Adipocyte (in vitro differentiated cells): ENCODE measurements around the gene WSCD1.
A peak's percentile ranks its signal among the peaks of the same experiment; 100 is the strongest.

Source experiments
- DNase-seq: peaks from one replicate; pipeline ENCODE4 v3.0.0-alpha.2; 2015; ENCODE audit warnings: low read depth
- H3K27me3 ChIP-seq: replicated peaks from 2 replicates; pipeline ENCODE4 v1.7.0; 2013; ENCODE audit warnings: mild to moderate bottlenecking, low read length, moderate library complexity; ENCODE audit not compliant: control insufficient read depth, insufficient read depth
- H3K36me3 ChIP-seq: 2 replicates; pipeline ENCODE4 v1.7.0; 2013; ENCODE audit warnings: low read length, mild to moderate bottlenecking, moderate library complexity; ENCODE audit not compliant: control insufficient read depth, insufficient read depth, severe bottlenecking
- H3K4me1 ChIP-seq: 2 replicates; pipeline ENCODE4 v1.7.0; 2013; ENCODE audit warnings: mild to moderate bottlenecking, low read length, moderate library complexity; ENCODE audit not compliant: control insufficient read depth, insufficient read depth
- H3K4me3 ChIP-seq: 2 replicates; pipeline ENCODE4 v1.7.0; 2013; ENCODE audit warnings: mild to moderate bottlenecking, low read length, moderate library complexity
- H3K9ac ChIP-seq: 2 replicates; pipeline ENCODE4 v1.7.0; 2013; ENCODE audit warnings: mild to moderate bottlenecking, low read length, moderate library complexity
- H3K9me3 ChIP-seq: 2 replicates; pipeline ENCODE4 v1.7.0; 2013; ENCODE audit warnings: mild to moderate bottlenecking, low read length, moderate library complexity; ENCODE audit not compliant: control insufficient read depth

Gene WSCD1

DNA sequence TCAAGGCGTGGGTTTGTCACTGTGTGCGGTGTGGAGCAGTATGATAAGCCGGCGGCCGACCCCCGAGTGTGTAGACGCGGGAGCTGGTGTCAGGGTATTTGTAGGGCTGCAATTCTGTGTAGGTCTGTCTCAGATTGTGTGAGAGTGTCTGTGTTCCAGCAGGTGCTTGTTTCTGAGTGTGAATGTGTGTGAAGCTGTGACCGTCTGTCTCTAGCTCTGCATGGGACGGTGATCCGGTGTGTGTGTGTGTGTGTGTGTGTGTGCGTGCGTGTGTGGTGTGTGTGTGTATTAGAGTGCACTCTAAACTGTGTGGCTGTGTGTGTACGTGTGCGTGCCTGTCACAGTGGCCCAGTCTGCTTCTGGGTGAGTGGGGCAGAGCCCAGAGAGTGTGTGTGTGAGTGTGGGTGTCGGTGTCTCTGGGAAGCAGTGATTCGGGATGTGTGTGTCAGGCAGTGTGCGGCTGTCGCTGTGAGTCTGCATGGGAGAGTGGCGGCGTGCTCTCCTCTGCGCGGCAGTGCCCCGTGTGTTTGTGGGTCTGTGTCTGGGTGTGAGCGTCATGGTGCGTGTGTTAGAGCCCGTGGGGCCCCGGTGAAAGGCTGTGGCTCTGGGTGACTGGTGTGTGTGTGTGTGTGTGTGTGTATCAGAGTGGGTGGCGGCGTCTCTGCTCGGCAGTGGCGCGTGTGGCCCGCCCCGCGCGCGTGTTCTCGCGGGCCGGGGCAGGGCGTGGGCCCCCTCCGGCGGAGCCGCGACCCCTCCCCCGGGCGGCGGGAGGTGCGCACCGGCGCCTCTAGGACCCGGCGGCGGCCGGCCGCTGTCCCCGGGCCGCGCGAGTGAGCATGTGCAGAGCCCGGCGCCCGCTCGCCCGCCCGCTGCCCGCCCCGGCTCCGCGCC, at the start of gene WSCD1:
Gene WSCD1, plus strand, starts transcription at position 841 of the 891 bp plus-strand sequence. CDS start 10,280 bp downstream, outside the sequence.
- DNase-seq = peak; percentile 76

DNA sequence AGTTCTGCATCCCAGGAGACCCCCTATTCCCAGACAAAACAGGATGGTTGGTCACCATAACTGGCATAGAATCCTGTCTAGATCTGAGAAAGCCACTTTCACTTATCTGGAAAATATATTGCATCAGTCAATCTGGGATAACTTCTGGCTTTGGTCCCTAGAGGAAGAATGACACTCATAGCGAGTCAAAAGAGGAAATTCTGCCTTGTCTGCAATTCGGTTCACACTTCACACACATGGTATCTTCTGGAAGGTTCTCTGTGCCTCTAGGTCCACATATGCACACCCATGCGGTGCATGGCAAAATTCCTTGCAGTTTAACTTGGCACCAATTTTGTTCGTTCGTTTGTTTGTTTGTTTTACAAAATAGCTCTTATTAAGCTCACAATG, 49.2 kb upstream of the WSCD1 start:
- no peaks in the 10 kb centered on the region for H3K9me3 ChIP-seq
- no peak overlapping the region for H3K4me3 ChIP-seq
- H3K4me1 ChIP-seq = no peaks in the 10 kb centered on the region
- H3K27me3 ChIP-seq = peaks cover 28% of the 10 kb centered on the region
- H3K9ac ChIP-seq = no peak overlapping the region
- peak; percentile 27 for DNase-seq
- H3K36me3 ChIP-seq = no peaks in the 10 kb centered on the region

More for the DNA sequence above, at the start of gene WSCD1:
- Histone ChIP-seq H3K9ac (no peak within 1 kb of the TSS), H3K9me3 (no peaks in the 10 kb centered on the region), H3K36me3 (no peaks in the 10 kb centered on the region), H3K4me3 (peak within 1 kb of the TSS; percentile 73), H3K4me1 (peaks cover 3% of the 10 kb centered on the region), H3K27me3 (peaks cover 54% of the 10 kb centered on the region)

- H3K36me3 ChIP-seq = no peaks in the 10 kb centered on the region
- no peak overlapping the region for H3K9ac ChIP-seq
- H3K4me3 ChIP-seq = no peak overlapping the region
- no peaks in the 10 kb centered on the region for H3K4me1 ChIP-seq
- DNase-seq = no peak
- H3K9me3 ChIP-seq = no peaks in the 10 kb centered on the region
- peaks cover 28% of the 10 kb centered on the region for H3K27me3 ChIP-seq
Measured at GRCh38 chr17:6021627-6022026, 48.6 kb upstream of the WSCD1 start.

DNA sequence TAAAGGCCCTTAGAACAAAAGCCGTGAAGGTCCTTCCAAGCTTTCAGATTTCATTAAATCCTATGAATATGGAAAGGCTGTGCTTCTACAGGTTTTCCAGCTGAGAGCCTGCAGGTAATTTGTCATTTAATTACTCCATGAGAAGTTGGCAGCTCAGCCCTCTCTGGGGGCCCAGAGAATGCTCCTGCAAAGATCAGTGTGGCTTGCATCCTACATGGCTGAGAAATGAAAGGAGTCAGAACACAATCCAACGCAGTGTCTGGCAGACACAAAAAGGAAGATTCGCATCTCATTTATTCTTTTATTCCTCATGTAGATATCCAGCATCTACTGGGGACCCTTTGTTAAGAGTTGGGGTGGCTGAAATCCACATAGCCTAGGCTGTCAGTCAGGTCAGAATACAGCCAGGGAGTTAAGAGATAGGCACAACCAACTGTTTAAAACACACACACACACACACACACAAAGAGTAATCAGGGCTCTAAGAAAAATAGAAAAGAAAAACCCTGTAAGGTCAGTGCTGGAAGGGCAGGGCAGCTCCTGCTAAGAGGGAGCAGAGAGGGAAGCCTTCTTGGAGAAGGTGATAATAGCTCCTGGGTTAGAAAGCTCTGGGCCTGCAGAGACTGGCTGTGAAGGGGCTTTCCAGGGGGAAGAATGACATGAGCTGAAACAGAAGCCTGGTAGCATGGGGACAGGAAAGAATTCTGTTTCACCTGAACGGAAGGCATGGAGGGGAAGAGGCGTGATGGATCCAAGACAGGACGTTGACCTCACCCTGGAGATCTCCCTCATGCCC, 46.9 kb upstream of the WSCD1 start:
- Histone ChIP-seq H3K4me3 (no peak overlapping the region), H3K4me1 (no peaks in the 10 kb centered on the region), H3K36me3 (no peaks in the 10 kb centered on the region), H3K9me3 (no peaks in the 10 kb centered on the region), H3K27me3 (peaks cover 23% of the 10 kb centered on the region), H3K9ac (no peak overlapping the region)
- DNase-seq = no peak

- Histone ChIP-seq H3K27me3 (peaks cover 31% of the 10 kb centered on the region), H3K9ac (no peak overlapping the region), H3K36me3 (no peaks in the 10 kb centered on the region), H3K4me1 (no peaks in the 10 kb centered on the region), H3K4me3 (no peak overlapping the region), H3K9me3 (no peaks in the 10 kb centered on the region)
- no peak for DNase-seq
Measured at GRCh38 chr17:6024576-6024975, 45.6 kb upstream of the WSCD1 start.

DNA sequence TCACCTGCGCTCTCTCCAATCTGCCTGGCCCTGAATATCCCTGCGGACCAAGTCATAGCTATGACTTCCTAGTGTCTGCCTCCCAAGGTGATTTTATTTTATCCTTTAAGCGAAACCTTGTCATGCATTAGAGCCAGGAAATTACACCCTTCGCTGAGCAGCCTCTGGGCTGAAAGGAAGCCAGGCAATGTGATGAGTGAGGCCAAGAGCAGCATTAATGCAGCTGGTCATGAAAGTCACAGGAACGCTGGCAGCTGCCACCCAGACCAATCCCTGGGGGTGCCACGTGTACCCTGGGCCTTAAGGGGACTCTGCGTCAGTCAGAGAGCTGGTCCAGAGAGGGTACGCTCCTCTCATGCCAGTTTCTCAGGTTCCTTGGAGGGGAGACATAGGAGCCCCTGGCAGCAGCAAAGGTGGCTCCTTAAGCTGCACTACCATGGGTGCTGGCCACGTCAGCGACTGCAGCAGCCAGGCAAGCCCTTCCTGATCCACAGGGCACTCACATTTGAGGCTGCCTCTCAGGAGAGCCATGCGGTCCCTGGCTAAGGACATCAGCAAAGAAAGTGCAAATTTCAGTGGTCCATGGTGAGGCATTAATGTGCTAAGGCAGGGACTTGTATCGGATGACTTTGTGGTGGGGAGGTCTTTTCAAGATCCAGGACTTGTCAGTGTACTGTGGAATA, 42.7 kb upstream of the WSCD1 start:
- no peak for DNase-seq
- H3K4me1 ChIP-seq = no peaks in the 10 kb centered on the region

GRCh38 chr17:6028294-6028693, 41.9 kb upstream of the WSCD1 start:
- H3K9me3 ChIP-seq = no peaks in the 10 kb centered on the region
- H3K9ac ChIP-seq = no peak overlapping the region
- no peak for DNase-seq
- peaks cover 16% of the 10 kb centered on the region for H3K27me3 ChIP-seq
- H3K4me1 ChIP-seq = no peaks in the 10 kb centered on the region
- no peak overlapping the region for H3K4me3 ChIP-seq
- no peaks in the 10 kb centered on the region for H3K36me3 ChIP-seq

More for the DNA sequence above, 42.7 kb upstream of the WSCD1 start:
- no peaks in the 10 kb centered on the region for H3K9me3 ChIP-seq
- no peak overlapping the region for H3K4me3 ChIP-seq
- H3K36me3 ChIP-seq = no peaks in the 10 kb centered on the region
- peaks cover 21% of the 10 kb centered on the region for H3K27me3 ChIP-seq
- no peak overlapping the region for H3K9ac ChIP-seq

GRCh38 chr17:6035801-6036394, 34.3 kb upstream of the WSCD1 start:
- Histone ChIP-seq H3K4me3 (no peak overlapping the region), H3K27me3 (peaks cover 16% of the 10 kb centered on the region), H3K9me3 (no peaks in the 10 kb centered on the region), H3K36me3 (no peaks in the 10 kb centered on the region), H3K4me1 (no peaks in the 10 kb centered on the region), H3K9ac (no peak overlapping the region)
- peak; percentile 29 for DNase-seq

GRCh38 chr17:6040504-6040903, 29.7 kb upstream of the WSCD1 start:
- Histone ChIP-seq H3K9me3 (no peaks in the 10 kb centered on the region), H3K27me3 (peaks cover 7% of the 10 kb centered on the region), H3K4me3 (no peak overlapping the region), H3K4me1 (no peaks in the 10 kb centered on the region), H3K9ac (no peak overlapping the region), H3K36me3 (no peaks in the 10 kb centered on the region)
- DNase-seq = no peak

- no peaks in the 10 kb centered on the region for H3K4me1 ChIP-seq
- no peak for DNase-seq
- H3K36me3 ChIP-seq = no peaks in the 10 kb centered on the region
- H3K4me3 ChIP-seq = no peak overlapping the region
- H3K9me3 ChIP-seq = no peaks in the 10 kb centered on the region
- no peak overlapping the region for H3K9ac ChIP-seq
- peaks cover 7% of the 10 kb centered on the region for H3K27me3 ChIP-seq
Measured at GRCh38 chr17:6041246-6041645, 28.9 kb upstream of the WSCD1 start.
